Gastroesophageal sphincter (tissue), 4 donors: ENCODE results near the gene CES1. TPM values are rescaled to one million over a fixed set of nuclear protein-coding genes. Genes with fewer than 3 reads are reported as not detected.
"Not testable (repeated sequence)": the region's sequence is repeated elsewhere in the genome, so short reads cannot be mapped to it uniquely, and the experiment has no call there.

Experiments
- ATAC-seq: fragments of 150-250 bp; one replicate; pipeline ENCODE4 v1.9.1; 2016; ENCODE audit warnings: mild to moderate bottlenecking, moderate library complexity
- H3K27ac ChIP-seq, 4 donors: fragments of 200-600 bp; sonication (generic) in 3 of 4; 1 replicate in 3 of 4; 2 replicates in 1 of 4; pipeline ENCODE4 v1.5.1; 2016 to 2019
- H3K27me3 ChIP-seq: fragments of 200-600 bp; sonication (generic); one replicate; pipeline ENCODE4 v1.5.1; 2019
- H3K36me3 ChIP-seq, 2 donors: fragments of 200-600 bp; sonication (generic); one replicate each; pipeline ENCODE4 v1.5.1; 2019; ENCODE audit warnings: control low read depth in 1 of 2
- H3K4me1 ChIP-seq, 3 donors: fragments of 200-600 bp; sonication (generic); 1 replicate in 2 of 3; 2 replicates in 1 of 3; pipeline ENCODE4 v1.5.1; 2016 to 2019; ENCODE audit warnings: control low read depth in 2 of 3
- H3K4me3 ChIP-seq, 2 donors: fragments of 200-600 bp; sonication (generic); one replicate each; pipeline ENCODE4 v1.5.1; 2019; ENCODE audit warnings: mild to moderate bottlenecking in 1 of 2, moderate library complexity in 1 of 2
- H3K9me3 ChIP-seq, 3 donors: fragments of 200-600 bp; sonication (generic); one replicate each; pipeline ENCODE4 v1.5.1; 2017 to 2019; ENCODE audit warnings: control low read depth in 2 of 3
- EP300 ChIP-seq: sonication (generic); formaldehyde crosslinking; IDR thresholded peaks from one replicate; pipeline ENCODE4 v1.6.1; 2017; ENCODE audit warnings: antibody characterized with exemption, mild to moderate bottlenecking
- POLR2A ChIP-seq, 2 donors: fragments of 450-650 bp; IDR thresholded peaks; one replicate each; pipeline ENCODE4 v1.6.1; 2017; ENCODE audit warnings: antibody characterized with exemption in 2 of 2, mild to moderate bottlenecking in 2 of 2, moderate library complexity in 1 of 2
- POLR2AphosphoS5 ChIP-seq: sonication (generic); formaldehyde crosslinking; IDR thresholded peaks from one replicate; pipeline ENCODE4 v1.6.1; 2017; ENCODE audit warnings: antibody characterized with exemption
- WGBS, 2 donors: methylation state at CpG; one replicate each; pipeline ENCODE4 v1.1.5; 2018; ENCODE audit warnings: low coverage in 1 of 2; 5-methylcytosine and 5-hydroxymethylcytosine counted together
- total RNA-seq, 4 donors: library from RNA; depleted of rRNA; stranded (reverse); fragments of >200 nt; gene quantifications; one replicate each; pipeline ENCODE4 v1.1.0, GENCODE V29; 2016
- TF ChIP-seq, protein P1 (sequence below), 4 experiments: fragments of 200-600 bp in 2 of 4; fragments of 450-650 bp in 2 of 4; sonication (generic) in 1 of 4; IDR thresholded peaks; one replicate each; pipeline ENCODE4 v1.5.1; 2017 to 2019; ENCODE audit warnings: antibody characterized with exemption in 4 of 4, mild to moderate bottlenecking in 2 of 4, moderate library complexity in 2 of 4

CES1 gene
- total RNA-seq, 4 donors from 2014 or later, result 7.9 to 43.1 (median 20.6) TPM

DNA sequence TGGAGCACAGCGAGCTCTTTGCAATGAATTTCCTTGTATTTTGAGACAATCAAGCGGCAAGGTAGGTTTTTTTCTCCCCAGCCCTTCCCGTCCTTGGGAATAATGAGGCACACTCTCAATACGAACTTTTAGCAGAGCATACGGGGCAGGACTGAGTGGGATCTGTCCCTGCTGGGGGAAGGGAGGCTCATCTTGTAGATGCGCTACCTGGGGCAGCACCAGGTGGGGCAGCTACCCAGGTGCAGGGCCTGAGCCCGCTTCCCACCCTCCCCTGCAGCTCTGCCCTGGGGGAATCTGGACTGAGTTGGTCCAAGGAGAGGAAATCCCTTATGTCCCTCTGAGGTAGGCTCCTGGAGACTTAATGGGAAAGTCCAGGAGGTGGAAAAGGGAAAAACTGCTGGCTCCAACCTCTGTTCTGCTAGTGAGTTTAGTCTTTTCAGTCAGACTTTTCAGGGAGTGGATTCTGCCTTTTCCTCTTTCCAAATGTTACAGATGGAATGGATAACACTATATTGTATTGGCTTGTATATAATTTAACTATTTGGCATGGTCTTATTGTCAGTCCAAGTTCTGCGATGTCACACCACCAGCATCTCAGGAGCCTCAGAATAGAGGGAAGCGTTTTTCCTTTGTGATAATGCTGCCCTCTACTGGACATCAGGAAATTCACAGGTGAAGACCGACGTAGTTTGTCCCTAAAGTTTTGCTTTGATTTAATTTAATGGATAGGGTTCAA is 9.6 kb upstream of the CES1 start:
- no peaks in the 10 kb centered on the region for H3K4me1 ChIP-seq
- no peaks in the 10 kb centered on the region for H3K36me3 ChIP-seq
- H3K9me3 ChIP-seq, result no peaks in the 10 kb centered on the region
- TF ChIP-seq EP300, result no peak
- TF ChIP-seq, protein P1, sequence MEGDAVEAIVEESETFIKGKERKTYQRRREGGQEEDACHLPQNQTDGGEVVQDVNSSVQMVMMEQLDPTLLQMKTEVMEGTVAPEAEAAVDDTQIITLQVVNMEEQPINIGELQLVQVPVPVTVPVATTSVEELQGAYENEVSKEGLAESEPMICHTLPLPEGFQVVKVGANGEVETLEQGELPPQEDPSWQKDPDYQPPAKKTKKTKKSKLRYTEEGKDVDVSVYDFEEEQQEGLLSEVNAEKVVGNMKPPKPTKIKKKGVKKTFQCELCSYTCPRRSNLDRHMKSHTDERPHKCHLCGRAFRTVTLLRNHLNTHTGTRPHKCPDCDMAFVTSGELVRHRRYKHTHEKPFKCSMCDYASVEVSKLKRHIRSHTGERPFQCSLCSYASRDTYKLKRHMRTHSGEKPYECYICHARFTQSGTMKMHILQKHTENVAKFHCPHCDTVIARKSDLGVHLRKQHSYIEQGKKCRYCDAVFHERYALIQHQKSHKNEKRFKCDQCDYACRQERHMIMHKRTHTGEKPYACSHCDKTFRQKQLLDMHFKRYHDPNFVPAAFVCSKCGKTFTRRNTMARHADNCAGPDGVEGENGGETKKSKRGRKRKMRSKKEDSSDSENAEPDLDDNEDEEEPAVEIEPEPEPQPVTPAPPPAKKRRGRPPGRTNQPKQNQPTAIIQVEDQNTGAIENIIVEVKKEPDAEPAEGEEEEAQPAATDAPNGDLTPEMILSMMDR (IDR thresholded peaks at IDR 0.05), result peak; percentile 75 to 82 (median 79)
- TF ChIP-seq POLR2AphosphoS5, result no peak
- TF ChIP-seq POLR2A (IDR thresholded peaks at IDR 0.05), result no peak
- WGBS, 2 donors, result 28 to 38% methylated on average over 5 to 10 of the region's 11 CpGs
- H3K27ac ChIP-seq, result no peak overlapping the region
- no peak overlapping the region for H3K4me3 ChIP-seq
- peaks cover 28% of the 10 kb centered on the region for H3K27me3 ChIP-seq
- ATAC-seq, result no peak

DNA sequence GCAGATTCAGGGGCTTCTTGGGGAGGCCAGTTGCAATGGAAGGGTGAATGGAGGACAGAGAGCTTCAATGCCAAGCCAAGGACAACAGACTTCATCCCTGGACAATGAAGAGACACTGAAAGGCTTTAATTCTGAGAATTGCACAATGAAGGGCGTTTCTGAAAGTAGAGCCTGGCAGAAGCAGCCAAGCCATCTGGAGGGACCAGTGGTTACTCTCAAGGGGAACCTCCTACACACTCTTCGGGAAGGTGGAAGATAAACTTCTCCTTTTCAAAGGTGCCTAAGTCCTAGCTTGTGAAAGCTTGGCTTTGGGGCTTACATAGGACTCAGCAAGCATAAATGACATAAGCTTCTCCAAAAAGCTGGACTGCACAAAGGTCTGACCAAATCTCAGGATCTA is 6.2 kb upstream of the CES1 start:
- no peak overlapping the region for H3K4me3 ChIP-seq
- no peak for TF ChIP-seq POLR2A (IDR thresholded peaks at IDR 0.05)
- TF ChIP-seq EP300, result no peak
- TF ChIP-seq, protein P1 (IDR thresholded peaks at IDR 0.05), result no peak
- no peak for TF ChIP-seq POLR2AphosphoS5

DNA sequence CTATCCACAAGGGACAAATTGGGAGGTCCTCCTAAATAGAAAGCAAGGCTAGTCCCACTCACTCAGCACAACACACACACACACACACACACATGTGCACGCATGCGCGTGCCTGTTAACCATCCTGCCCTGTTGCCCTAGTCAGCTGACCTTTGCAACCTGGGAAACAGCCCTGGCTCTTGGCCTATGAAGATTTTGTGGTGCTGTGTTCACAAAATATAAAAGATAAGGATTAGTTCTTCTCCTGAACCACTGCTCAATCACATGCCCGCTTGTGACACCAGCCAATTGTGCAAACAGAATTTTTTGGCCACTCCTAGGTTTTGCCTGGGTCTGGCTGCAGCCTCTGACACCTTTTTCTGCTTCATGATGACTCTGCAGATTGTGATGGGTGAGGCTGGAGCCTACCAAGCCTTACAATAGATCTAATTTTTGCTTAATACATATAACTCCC is 3.3 kb upstream of the CES1 start:
- no peak overlapping the region for H3K27ac ChIP-seq
- no peaks in the 10 kb centered on the region for H3K9me3 ChIP-seq
- ATAC-seq, result peak; percentile 25
- H3K36me3 ChIP-seq, result no peaks in the 10 kb centered on the region
- peaks cover 0 to 6% (median 0%) of the 10 kb centered on the region in 3 donors for H3K4me1 ChIP-seq
- no peak overlapping the region for H3K4me3 ChIP-seq
- no peaks in the 10 kb centered on the region for H3K27me3 ChIP-seq
- WGBS, 2 donors, result 86 to 100% methylated on average over 1 of the region's 4 CpGs
- TF ChIP-seq, protein P1 (IDR thresholded peaks at IDR 0.05), result no peak
- no peak for TF ChIP-seq EP300
- TF ChIP-seq POLR2AphosphoS5, result no peak
- TF ChIP-seq POLR2A (IDR thresholded peaks at IDR 0.05), result no peak

More for the DNA sequence above, 6.2 kb upstream of the CES1 start:
- peak; percentile 46 for ATAC-seq
- Histone ChIP-seq H3K27me3 (peaks cover 7% of the 10 kb centered on the region), H3K27ac (no peak overlapping the region), H3K9me3 (no peaks in the 10 kb centered on the region), H3K36me3 (no peaks in the 10 kb centered on the region), H3K4me1 (peaks cover 0 to 6% (median 0%) of the 10 kb centered on the region in 3 donors)
- WGBS, 2 donors, result 50% methylated on average over 1 of the region's 2 CpGs; no CpG with 5 or more reads in 1 of the 2 donors

DNA sequence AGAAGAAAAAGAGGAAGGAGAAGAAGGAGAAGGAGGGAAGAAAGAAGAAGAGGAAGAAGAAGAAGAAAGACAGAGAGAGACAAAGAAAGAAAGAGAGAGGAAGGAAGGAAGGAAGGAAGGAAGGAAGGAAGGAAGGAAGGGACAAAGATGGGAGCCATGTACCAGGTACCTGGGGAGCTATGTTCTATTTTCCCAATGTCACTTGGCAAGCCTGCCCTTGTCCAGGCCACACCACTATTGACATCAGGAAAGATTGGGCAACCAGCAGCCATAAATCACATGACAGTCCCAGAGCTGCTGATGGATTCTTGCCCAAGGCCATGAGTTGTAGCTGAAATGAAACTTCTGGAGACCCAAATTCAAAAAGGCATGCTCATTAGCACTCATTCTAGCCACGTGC is 2.7 kb upstream of the CES1 start:
- ATAC-seq, result peak; percentile 65
- no peaks in the 10 kb centered on the region for H3K27me3 ChIP-seq
- H3K4me1 ChIP-seq, result peaks cover 0 to 6% (median 0%) of the 10 kb centered on the region in 3 donors
- no peaks in the 10 kb centered on the region for H3K36me3 ChIP-seq
- H3K4me3 ChIP-seq, result no peak overlapping the region
- no peaks in the 10 kb centered on the region for H3K9me3 ChIP-seq
- H3K27ac ChIP-seq, result no peak overlapping the region
- TF ChIP-seq, protein P1 (IDR thresholded peaks at IDR 0.05), result no peak
- no peak for TF ChIP-seq POLR2A (IDR thresholded peaks at IDR 0.05)
- TF ChIP-seq POLR2AphosphoS5, result no peak
- no peak for TF ChIP-seq EP300
- WGBS, 2 donors, result no CpG with 5 or more reads among the region's 1 CpG

DNA sequence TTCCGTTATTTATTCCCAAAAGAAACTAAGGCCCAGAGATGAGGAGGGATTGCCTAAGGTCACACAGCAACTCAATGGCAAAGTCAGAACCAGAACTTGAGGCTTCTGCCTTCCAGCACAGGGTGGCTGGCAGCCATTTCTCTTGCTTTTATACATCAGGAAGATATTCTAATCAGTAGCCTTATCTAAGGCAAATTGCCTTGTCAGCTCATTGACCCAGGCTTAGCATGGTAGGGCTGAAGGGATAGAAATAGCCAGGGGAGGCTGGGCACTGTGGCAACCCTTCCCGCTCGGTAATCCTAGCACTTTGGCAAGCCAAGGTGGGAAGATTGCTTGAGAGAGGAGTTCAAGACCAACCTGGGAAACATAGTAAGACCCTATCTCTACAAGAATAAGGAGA is 2.3 kb upstream of the CES1 start:
- ATAC-seq, result not testable (repeated sequence)

More for the DNA sequence above, 2.3 kb upstream of the CES1 start:
- not testable (repeated sequence) for H3K27ac ChIP-seq, H3K36me3 ChIP-seq, H3K9me3 ChIP-seq, H3K4me3 ChIP-seq, H3K27me3 ChIP-seq, H3K4me1 ChIP-seq
- 50 to 78% methylated on average over 1 of the region's 3 CpGs for WGBS, 2 donors
